ENCODE results near the gene GABRB2.

DNA sequence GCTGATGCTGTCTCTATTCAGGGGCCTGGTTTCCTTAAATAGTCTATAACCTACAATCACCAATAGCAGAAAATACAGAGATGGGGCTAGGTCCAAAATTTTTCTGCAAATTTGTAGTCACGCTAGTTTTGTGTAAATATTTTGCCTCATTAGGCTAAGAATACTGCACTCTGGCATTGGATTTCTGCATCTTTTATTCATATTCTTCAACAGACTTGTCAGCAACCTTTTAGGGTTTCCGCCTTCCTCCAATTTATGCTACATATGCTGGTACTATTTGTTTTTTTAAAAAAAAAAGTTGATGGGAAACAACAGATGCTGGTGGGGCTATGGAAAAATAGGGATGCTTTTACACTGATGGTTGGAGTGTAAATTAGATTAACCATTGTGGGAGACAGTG, 202.3 kb downstream of the GABRB2 start:
- TF ChIP-seq EZH2 (IDR thresholded peaks at IDR 0.05; ENCODE audit: insufficient read depth, poor library complexity, severe bottlenecking): no peak
- no peak for TF ChIP-seq EZH2phosphoT487 (IDR thresholded peaks at IDR 0.05; ENCODE audit: insufficient read depth, low read depth)
